ENCODE data around the gene PREP. TPM values are rescaled to one million over a fixed set of nuclear protein-coding genes. Genes with fewer than 3 reads are reported as not detected.

The PREP gene
- total RNA-seq, 4 donors from 2014 or later: 32.9 to 63.2 (median 41.2) TPM

DNA sequence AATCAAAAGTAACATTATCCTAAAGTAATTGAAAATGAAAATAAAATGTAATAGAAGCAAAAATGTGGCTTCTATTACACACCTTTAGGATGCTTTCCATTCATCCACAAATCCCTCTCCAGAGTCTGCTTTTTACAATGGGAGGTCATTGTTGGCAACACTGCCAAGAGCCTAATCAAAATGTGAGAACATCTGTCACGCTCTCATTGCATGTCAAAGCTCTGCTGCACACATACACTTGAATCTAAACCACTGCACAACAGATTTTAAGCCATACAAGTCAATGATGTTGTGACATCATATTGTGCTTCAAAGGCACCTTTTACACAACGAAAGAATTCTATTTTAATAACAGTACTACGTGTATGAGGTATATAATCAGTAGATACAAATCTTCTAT lies 82.1 kb downstream of the PREP start:
- DNase-seq: no peak
- Histone ChIP-seq H3K9me3 (no peaks in the 10 kb centered on the region), H3K27me3 (no peaks in the 10 kb centered on the region), H3K4me3 (no peak overlapping the region), H3K4me1 (peaks cover 0 to 8% (median 0%) of the 10 kb centered on the region in 4 donors), H3K36me3 (peaks cover 0 to 25% (median 0%) of the 10 kb centered on the region in 4 donors), H3K27ac (no peak overlapping the region)
- in situ Hi-C loops (cut with MboI; ENCODE audit: low pct_ligation_motif_present in 1 of 4, low pct_unique_long_range_greater_than_20kb in 1 of 4, low sequenced_read_pairs in 3 of 4) (no loop called here), intact Hi-C loops (cut with DNase I; ENCODE audit: low total_unique reads) (no loop called here)
- no peak for TF ChIP-seq EP300 (IDR thresholded peaks at IDR 0.05; ENCODE audit: low read depth)
- no peak for TF ChIP-seq POLR2AphosphoS5 (IDR thresholded peaks at IDR 0.05)
- TF ChIP-seq POLR2A (IDR thresholded peaks at IDR 0.05): no peak
- TF ChIP-seq, protein P1, sequence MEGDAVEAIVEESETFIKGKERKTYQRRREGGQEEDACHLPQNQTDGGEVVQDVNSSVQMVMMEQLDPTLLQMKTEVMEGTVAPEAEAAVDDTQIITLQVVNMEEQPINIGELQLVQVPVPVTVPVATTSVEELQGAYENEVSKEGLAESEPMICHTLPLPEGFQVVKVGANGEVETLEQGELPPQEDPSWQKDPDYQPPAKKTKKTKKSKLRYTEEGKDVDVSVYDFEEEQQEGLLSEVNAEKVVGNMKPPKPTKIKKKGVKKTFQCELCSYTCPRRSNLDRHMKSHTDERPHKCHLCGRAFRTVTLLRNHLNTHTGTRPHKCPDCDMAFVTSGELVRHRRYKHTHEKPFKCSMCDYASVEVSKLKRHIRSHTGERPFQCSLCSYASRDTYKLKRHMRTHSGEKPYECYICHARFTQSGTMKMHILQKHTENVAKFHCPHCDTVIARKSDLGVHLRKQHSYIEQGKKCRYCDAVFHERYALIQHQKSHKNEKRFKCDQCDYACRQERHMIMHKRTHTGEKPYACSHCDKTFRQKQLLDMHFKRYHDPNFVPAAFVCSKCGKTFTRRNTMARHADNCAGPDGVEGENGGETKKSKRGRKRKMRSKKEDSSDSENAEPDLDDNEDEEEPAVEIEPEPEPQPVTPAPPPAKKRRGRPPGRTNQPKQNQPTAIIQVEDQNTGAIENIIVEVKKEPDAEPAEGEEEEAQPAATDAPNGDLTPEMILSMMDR (IDR thresholded peaks at IDR 0.05): no peak
- WGBS, 2 donors (ENCODE audit: low coverage in 1 of 2): 68 to 72% methylated on average over 3 of the region's 3 CpGs

DNA sequence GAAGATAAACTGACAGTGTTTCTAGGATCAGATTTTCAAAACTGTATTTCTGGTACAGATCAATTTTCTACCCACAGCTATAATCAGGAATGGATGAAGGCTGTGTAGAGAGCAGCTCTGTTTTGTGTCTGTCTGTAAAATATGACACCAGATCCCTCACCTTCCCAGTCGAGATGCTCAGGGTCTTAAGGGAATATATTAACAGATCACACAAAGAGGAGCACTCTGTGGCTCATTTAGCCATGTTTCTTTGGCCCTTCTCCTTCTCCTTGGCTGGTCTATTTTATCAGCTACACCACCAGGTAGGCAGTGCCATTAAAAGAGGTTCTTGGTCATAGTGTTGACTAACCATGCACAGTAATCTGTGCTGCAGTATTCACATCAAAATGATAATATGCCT lies 82.6 kb downstream of the PREP start:
- DNase-seq: no peak
- 86% methylated on average over 1 of the region's 1 CpG; no CpG with 5 or more reads in 1 of the 2 donors for WGBS, 2 donors (ENCODE audit: low coverage in 1 of 2)
- TF ChIP-seq POLR2AphosphoS5 (IDR thresholded peaks at IDR 0.05) (no peak), POLR2A (IDR thresholded peaks at IDR 0.05) (no peak), EP300 (IDR thresholded peaks at IDR 0.05; ENCODE audit: low read depth) (no peak)
- TF ChIP-seq, protein P1 (IDR thresholded peaks at IDR 0.05): no peak
- intact Hi-C loops (cut with DNase I; ENCODE audit: low total_unique reads): no loop called here
- in situ Hi-C loops (cut with MboI; ENCODE audit: low pct_ligation_motif_present in 1 of 4, low pct_unique_long_range_greater_than_20kb in 1 of 4, low sequenced_read_pairs in 3 of 4): no loop called here
- Histone ChIP-seq H3K4me3 (no peak overlapping the region), H3K27ac (no peak overlapping the region), H3K9me3 (no peaks in the 10 kb centered on the region), H3K36me3 (peaks cover 0 to 26% (median 0%) of the 10 kb centered on the region in 4 donors), H3K4me1 (peaks cover 0 to 6% (median 0%) of the 10 kb centered on the region in 4 donors), H3K27me3 (no peaks in the 10 kb centered on the region)

- 84 to 90% methylated on average over 1 of the region's 1 CpG for WGBS, 2 donors (ENCODE audit: low coverage in 1 of 2)
- TF ChIP-seq, protein P1 (IDR thresholded peaks at IDR 0.05): no peak
- TF ChIP-seq POLR2A (IDR thresholded peaks at IDR 0.05): no peak
- TF ChIP-seq POLR2AphosphoS5 (IDR thresholded peaks at IDR 0.05): no peak
- no peak for TF ChIP-seq EP300 (IDR thresholded peaks at IDR 0.05; ENCODE audit: low read depth)
- Histone ChIP-seq H3K27me3 (no peaks in the 10 kb centered on the region), H3K4me1 (peaks cover 0 to 6% (median 0%) of the 10 kb centered on the region in 4 donors), H3K27ac (no peak overlapping the region), H3K36me3 (peaks cover 0 to 26% (median 0%) of the 10 kb centered on the region in 4 donors), H3K9me3 (no peaks in the 10 kb centered on the region), H3K4me3 (no peak overlapping the region)
- intact Hi-C loops (cut with DNase I; ENCODE audit: low total_unique reads) (no loop called here), in situ Hi-C loops (cut with MboI; ENCODE audit: low pct_ligation_motif_present in 1 of 4, low pct_unique_long_range_greater_than_20kb in 1 of 4, low sequenced_read_pairs in 3 of 4) (no loop called here)
- DNase-seq: no peak
These were observed 83.6 kb downstream of the PREP start for GRCh38 chr6:105319331-105319730.

DNA sequence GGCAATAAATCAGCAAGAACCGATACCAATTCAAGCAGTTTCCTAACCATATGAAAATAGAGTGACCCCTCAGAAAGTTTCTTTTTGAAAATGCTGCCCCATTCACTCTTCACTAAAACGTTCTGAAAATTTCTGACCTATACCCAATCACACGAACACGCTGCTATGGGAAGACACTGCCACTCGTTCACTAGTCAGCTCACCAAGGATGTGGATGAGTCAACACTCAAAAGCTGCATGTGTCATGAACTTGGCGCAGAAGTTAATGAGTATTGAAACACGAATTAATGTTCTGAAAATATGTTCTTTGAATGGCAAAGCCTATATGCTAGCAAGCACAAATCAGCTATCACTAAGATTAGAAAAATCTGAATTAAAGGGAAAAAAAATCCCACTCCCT lies 84.2 kb downstream of the PREP start:
- 84 to 86% methylated on average over 6 to 7 of the region's 7 CpGs for WGBS, 2 donors (ENCODE audit: low coverage in 1 of 2)
- peaks cover 0 to 24% (median 0%) of the 10 kb centered on the region in 4 donors for H3K36me3 ChIP-seq
- no peak overlapping the region for H3K4me3 ChIP-seq
- no peak for DNase-seq
- intact Hi-C loops (cut with DNase I; ENCODE audit: low total_unique reads): no loop called here
- no peak overlapping the region for H3K27ac ChIP-seq
- no peaks in the 10 kb centered on the region for H3K27me3 ChIP-seq
- in situ Hi-C loops (cut with MboI; ENCODE audit: low pct_ligation_motif_present in 1 of 4, low pct_unique_long_range_greater_than_20kb in 1 of 4, low sequenced_read_pairs in 3 of 4): no loop called here
- TF ChIP-seq, protein P1 (IDR thresholded peaks at IDR 0.05): no peak
- TF ChIP-seq POLR2AphosphoS5 (IDR thresholded peaks at IDR 0.05) (no peak), POLR2A (IDR thresholded peaks at IDR 0.05) (no peak), EP300 (IDR thresholded peaks at IDR 0.05; ENCODE audit: low read depth) (no peak)
- no peaks in the 10 kb centered on the region for H3K9me3 ChIP-seq
- H3K4me1 ChIP-seq: peaks cover 0 to 6% (median 0%) of the 10 kb centered on the region in 4 donors
